GM18505 (cell line): ENCODE data around the gene RAB11FIP4.

Experiments used
- ATAC-seq: cut with Tn5 transposase; IDR thresholded peaks from one replicate; pipeline ENCODE4 v1.9.1; 2021; ENCODE audit not compliant: unreplicated experiment
- POLR2A ChIP-seq: IDR thresholded peaks from 4 replicates; pipeline ENCODE4 v1.6.1; 2011; ENCODE audit warnings: borderline replicate concordance; ENCODE audit not compliant: insufficient read depth, insufficient read length; ENCODE audit errors: extremely low read depth

Gene RAB11FIP4

GRCh38 chr17:31560616-31561235 is 169.3 kb downstream of the RAB11FIP4 start:
- TF ChIP-seq POLR2A: no peak
- ATAC-seq: no peak

- ATAC-seq: no peak
- TF ChIP-seq POLR2A: no peak
These were observed 170.2 kb downstream of the RAB11FIP4 start for GRCh38 chr17:31561469-31562375.

- no peak for ATAC-seq
- no peak for TF ChIP-seq POLR2A
These were observed 170.9 kb downstream of the RAB11FIP4 start for GRCh38 chr17:31562376-31562840.

- ATAC-seq: no peak
- no peak for TF ChIP-seq POLR2A
These were observed 172.8 kb downstream of the RAB11FIP4 start for GRCh38 chr17:31564291-31564690.

GRCh38 chr17:31564883-31565301 is 173.4 kb downstream of the RAB11FIP4 start:
- ATAC-seq: no peak
- TF ChIP-seq POLR2A: no peak

GRCh38 chr17:31565652-31566051 is 174.2 kb downstream of the RAB11FIP4 start:
- no peak for ATAC-seq
- TF ChIP-seq POLR2A: no peak

- no peak for TF ChIP-seq POLR2A
- no peak for ATAC-seq
These were observed 174.9 kb downstream of the RAB11FIP4 start for GRCh38 chr17:31566247-31566991.

- TF ChIP-seq POLR2A: no peak
- no peak for ATAC-seq
These were observed 175.5 kb downstream of the RAB11FIP4 start for GRCh38 chr17:31566992-31567373.

- no peak for TF ChIP-seq POLR2A
- no peak for ATAC-seq
These were observed 176.6 kb downstream of the RAB11FIP4 start for GRCh38 chr17:31568121-31568520.

- TF ChIP-seq POLR2A: no peak
- no peak for ATAC-seq
These were observed 177.1 kb downstream of the RAB11FIP4 start for GRCh38 chr17:31568539-31568938.

- no peak for TF ChIP-seq POLR2A
- no peak for ATAC-seq
These were observed 178.8 kb downstream of the RAB11FIP4 start for GRCh38 chr17:31570231-31570630.

GRCh38 chr17:31570951-31571892 is 179.7 kb downstream of the RAB11FIP4 start:
- no peak for TF ChIP-seq POLR2A
- no peak for ATAC-seq
